Neural crest cell (in vitro differentiated cells): Measurements from ENCODE around the gene SIPA1. TPM values are rescaled to one million over a fixed set of nuclear protein-coding genes. Genes with fewer than 3 reads are reported as not detected.

ENCODE experiments used
- DNase-seq: peaks from one replicate; pipeline ENCODE4 v3.0.0; 2021; ENCODE audit warnings: low read depth, mixed read lengths, low spot score
- H3K27ac Mint-ChIP-seq: one replicate; pipeline ENCODE4 v1.8.0; 2021; ENCODE audit warnings: mild to moderate bottlenecking, mixed read lengths; ENCODE audit not compliant: unreplicated experiment
- H3K27me3 Mint-ChIP-seq: 2 replicates; pipeline ENCODE4 v1.8.0; 2021; ENCODE audit warnings: low read depth, mild to moderate bottlenecking, mixed read lengths
- H3K36me3 Mint-ChIP-seq: 2 replicates; pipeline ENCODE4 v1.8.0; 2021; ENCODE audit warnings: low read depth, mild to moderate bottlenecking, mixed read lengths
- H3K4me1 Mint-ChIP-seq: 2 replicates; pipeline ENCODE4 v1.8.0; 2021; ENCODE audit warnings: mixed read lengths
- H3K4me3 Mint-ChIP-seq: one replicate; pipeline ENCODE4 v1.8.0; 2021; ENCODE audit warnings: mild to moderate bottlenecking, mixed read lengths
- H3K9me3 Mint-ChIP-seq: 2 replicates; pipeline ENCODE4 v1.8.0; 2021; ENCODE audit warnings: mixed read lengths
- total RNA-seq: library from RNA; stranded (reverse); gene quantifications from 2 replicates; pipeline ENCODE4 v1.2.1, GENCODE V29; 2021
- TF ChIP-seq, protein P1 (sequence below): fragments of 200-600 bp; sonication (generic); conservative IDR thresholded peaks from 2 replicates; pipeline ENCODE4 v1.5.0; 2021; ENCODE audit warnings: antibody characterized with exemption, mild to moderate bottlenecking

The SIPA1 gene
- total RNA-seq, 1 donor from 2014 or later: 17.5 TPM

- Mint-ChIP-seq H3K27ac (no peak overlapping the region), H3K36me3 (no peaks in the 10 kb centered on the region), H3K4me1 (no peaks in the 10 kb centered on the region), H3K27me3 (no peaks in the 10 kb centered on the region), H3K4me3 (no peak overlapping the region), H3K9me3 (no peaks in the 10 kb centered on the region)
- TF ChIP-seq, protein P1, sequence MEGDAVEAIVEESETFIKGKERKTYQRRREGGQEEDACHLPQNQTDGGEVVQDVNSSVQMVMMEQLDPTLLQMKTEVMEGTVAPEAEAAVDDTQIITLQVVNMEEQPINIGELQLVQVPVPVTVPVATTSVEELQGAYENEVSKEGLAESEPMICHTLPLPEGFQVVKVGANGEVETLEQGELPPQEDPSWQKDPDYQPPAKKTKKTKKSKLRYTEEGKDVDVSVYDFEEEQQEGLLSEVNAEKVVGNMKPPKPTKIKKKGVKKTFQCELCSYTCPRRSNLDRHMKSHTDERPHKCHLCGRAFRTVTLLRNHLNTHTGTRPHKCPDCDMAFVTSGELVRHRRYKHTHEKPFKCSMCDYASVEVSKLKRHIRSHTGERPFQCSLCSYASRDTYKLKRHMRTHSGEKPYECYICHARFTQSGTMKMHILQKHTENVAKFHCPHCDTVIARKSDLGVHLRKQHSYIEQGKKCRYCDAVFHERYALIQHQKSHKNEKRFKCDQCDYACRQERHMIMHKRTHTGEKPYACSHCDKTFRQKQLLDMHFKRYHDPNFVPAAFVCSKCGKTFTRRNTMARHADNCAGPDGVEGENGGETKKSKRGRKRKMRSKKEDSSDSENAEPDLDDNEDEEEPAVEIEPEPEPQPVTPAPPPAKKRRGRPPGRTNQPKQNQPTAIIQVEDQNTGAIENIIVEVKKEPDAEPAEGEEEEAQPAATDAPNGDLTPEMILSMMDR: no peak
- no peak for DNase-seq
These were observed 8.3 kb upstream of the SIPA1 start for GRCh38 chr11:65629579-65629978.

DNA sequence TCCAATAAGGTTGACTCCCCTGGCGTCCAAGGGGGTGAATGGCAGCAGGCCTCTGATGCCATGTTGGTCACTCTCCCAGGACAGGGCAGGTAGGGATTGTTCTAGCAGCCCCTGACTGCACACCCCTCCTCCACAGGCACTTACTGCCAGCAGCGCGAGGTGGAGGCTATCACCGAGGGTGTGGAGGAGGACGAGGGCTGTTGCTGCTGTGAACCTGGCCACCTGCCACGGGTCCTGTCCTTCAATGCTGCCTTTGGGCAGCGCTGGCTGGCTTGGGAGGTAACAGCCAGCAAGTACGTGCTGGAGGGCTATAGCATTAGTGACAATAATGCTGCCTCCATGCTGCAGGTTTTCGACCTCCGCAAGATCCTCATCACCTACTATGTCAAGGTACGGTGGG, 7.7 kb upstream of the SIPA1 start:
- Mint-ChIP-seq H3K4me3 (no peak overlapping the region), H3K4me1 (no peaks in the 10 kb centered on the region), H3K9me3 (no peaks in the 10 kb centered on the region), H3K27ac (no peak overlapping the region), H3K27me3 (no peaks in the 10 kb centered on the region), H3K36me3 (no peaks in the 10 kb centered on the region)
- TF ChIP-seq, protein P1: no peak
- no peak for DNase-seq

DNA sequence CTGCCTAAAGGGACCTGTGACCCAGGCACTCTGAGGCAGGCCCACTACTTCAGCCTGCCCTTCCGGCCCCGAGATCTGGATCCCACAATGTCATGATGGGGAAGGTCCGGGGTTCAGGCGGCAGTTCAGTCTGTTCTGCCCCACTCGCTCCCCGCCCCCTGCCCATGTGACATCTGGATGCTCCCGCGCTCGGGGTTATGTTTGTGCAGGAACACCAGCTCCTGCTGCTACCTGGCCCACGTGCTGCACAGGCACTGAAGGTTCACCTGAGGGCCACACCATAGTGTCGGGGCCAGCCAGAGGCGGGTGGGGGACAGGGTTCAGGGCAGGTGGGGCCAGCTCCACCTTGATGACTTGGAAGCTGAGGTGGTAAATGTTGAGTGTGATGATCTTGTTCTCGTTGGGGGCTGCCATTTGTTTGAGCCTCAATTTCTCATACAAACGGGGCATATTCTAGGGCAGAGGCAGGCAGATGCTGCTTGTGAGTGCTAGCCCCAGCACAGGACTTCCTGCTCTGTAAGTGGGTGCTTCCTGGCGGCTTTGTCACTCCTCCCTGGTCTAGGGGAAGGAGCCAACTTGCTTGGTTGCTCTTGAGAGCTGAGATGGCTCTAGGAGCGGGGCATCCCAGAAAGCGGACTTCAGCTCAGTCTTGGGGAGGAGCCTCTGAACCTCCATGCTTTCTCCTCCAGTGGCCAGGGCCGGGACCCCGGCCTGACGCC, 4.4 kb upstream of the SIPA1 start:
- Mint-ChIP-seq H3K36me3 (no peaks in the 10 kb centered on the region), H3K4me3 (no peak overlapping the region), H3K4me1 (peaks cover 15% of the 10 kb centered on the region), H3K27ac (peak overlapping the region; percentile 50), H3K27me3 (no peaks in the 10 kb centered on the region), H3K9me3 (no peaks in the 10 kb centered on the region)
- TF ChIP-seq, protein P1: no peak
- no peak for DNase-seq

DNA sequence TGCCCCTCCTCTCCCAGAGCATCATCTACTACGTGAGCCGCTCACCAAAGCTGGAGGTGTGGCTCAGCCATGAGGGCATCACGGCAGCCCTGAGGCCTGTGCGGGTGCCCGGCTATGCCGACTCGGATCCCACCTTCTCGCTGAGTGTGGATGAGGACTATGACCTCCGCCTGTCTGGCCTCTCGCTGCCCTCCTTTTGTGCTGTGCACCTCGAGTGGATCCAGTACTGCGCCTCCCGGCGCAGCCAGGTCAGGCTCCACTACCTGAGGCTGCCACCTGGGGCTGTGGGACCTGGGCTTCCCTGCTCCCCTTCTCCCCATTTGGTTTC, 3.8 kb upstream of the SIPA1 start:
- Mint-ChIP-seq H3K4me3 (no peak overlapping the region), H3K36me3 (no peaks in the 10 kb centered on the region), H3K9me3 (no peaks in the 10 kb centered on the region), H3K4me1 (peaks cover 20% of the 10 kb centered on the region), H3K27me3 (no peaks in the 10 kb centered on the region), H3K27ac (no peak overlapping the region)
- DNase-seq: no peak
- TF ChIP-seq, protein P1: no peak

- H3K27me3 Mint-ChIP-seq: no peaks in the 10 kb centered on the region
- H3K9me3 Mint-ChIP-seq: no peaks in the 10 kb centered on the region
- peaks cover 21% of the 10 kb centered on the region for H3K4me1 Mint-ChIP-seq
- TF ChIP-seq, protein P1: no peak
- no peaks in the 10 kb centered on the region for H3K36me3 Mint-ChIP-seq
- no peak overlapping the region for H3K4me3 Mint-ChIP-seq
- no peak overlapping the region for H3K27ac Mint-ChIP-seq
- no peak for DNase-seq
These were observed 3.5 kb upstream of the SIPA1 start for GRCh38 chr11:65634440-65634839.
